COLO668 (cell line): Measurements from ENCODE around the gene ITPR1.

Source experiments
- DNase-seq: peaks from one replicate; lab custom pipeline; 2025; ENCODE audit not compliant: unreplicated experiment; lab: John Stamatoyannopoulos, UW

ITPR1 gene

DNA sequence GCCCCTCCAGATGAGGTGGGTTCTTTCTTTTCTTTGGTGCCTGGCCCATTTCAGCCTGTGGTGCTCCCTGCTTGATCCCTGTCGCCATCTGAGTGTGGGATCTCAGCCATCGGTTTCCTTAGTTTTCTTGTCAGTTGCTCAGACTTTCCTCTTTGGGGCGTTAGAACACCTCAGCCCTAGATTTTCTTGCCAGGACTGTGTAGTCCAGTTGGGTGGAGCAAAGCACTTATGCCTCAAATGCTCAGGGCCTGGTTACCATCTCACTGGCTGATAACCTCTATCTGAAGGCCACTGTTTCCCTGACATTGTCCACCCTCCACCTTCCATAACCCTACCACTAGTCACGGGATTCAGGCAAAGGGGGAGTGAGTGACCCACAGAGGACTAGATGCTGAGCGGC is 277.4 kb downstream of the ITPR1 start:
- no peak for DNase-seq

DNA sequence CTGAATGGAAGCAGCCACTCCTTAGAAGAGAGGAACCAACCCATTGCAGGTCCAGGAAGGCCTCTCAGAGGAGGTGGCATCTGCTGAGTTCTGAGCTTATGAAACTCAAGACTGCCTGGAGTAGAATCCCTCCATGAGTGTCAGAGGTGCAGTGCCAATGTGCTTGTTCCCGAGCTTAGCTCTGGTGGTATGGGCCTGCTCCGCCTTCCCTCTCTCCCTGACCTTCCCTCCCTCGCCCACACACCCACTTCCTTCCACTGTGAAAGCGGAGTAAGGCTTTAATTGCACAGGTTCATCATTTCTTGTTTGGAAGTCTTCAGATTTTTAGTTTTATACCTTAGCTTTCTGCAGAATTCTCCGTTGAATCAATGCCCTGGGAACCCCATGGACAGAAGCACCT is 278.1 kb downstream of the ITPR1 start:
- no peak for DNase-seq

DNA sequence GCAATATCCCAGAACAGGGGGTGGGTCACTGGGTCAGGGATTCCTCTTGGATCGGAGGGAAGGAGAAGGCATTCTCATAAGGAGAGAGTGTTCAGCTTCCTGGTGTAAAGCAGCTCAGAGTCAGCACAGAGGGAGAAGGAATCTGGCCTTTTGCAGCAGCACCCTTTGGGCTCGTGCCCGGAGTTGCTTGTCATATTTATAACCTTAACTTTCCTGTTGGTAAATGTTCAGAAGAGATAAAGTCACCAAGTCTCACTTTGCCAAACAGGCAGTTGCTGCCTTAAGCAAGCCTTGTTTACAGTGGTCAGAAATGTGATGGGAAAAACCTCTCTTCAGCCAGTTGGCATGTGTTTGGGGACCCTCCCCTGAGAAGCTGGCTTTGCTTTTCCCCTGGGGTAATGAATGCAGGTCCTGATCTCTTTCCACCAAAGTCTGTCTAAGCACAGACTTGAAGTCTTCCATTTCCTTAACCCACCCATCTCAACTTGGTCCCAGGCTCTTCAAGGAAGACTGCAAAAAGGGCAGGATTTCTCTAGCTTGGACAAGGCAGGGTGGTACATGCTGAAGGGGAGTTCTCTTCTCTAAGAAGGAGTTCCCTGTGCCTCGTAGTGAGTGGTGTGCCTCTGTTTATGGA is 279.1 kb downstream of the ITPR1 start:
- no peak for DNase-seq

DNA sequence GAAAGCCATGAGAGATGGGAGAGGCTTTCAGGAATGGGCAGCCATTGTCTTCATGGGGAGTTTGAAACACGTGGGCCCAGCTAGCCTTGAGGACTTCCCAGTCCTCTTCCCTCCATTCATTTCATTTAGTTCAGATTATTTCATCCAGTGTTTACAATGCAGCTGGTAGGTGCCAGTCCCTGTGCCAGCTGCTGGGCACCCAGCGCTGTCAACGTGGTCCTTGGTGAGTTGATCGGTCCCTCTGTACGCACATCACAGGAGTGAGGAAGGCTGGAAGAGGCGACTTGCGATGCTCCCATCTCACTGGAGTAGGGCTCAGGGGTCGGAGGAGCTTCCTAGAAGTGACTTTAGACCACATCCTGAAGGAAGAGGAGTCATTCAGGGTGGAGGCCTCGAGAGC is 279.7 kb downstream of the ITPR1 start:
- no peak for DNase-seq

DNA sequence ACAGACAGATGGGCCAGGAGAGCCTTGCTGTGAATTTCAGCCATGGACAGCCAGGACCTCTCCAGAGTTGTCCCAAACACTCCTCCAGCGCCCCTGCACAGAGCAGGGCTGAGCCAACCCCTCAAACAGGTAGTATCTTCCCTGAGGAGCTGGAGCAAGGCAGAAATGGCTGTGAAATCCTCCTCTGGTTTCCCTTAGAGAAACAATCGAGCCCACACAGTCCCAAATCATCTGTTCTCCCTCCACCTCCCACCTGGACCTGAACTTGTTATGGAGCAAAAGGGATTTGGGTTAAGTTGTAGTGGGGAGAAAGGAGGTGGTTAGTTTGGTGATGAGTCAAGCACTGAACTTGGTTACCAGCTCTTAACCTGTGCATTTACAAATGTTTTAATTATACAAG is 280.4 kb downstream of the ITPR1 start:
- no peak for DNase-seq

DNA sequence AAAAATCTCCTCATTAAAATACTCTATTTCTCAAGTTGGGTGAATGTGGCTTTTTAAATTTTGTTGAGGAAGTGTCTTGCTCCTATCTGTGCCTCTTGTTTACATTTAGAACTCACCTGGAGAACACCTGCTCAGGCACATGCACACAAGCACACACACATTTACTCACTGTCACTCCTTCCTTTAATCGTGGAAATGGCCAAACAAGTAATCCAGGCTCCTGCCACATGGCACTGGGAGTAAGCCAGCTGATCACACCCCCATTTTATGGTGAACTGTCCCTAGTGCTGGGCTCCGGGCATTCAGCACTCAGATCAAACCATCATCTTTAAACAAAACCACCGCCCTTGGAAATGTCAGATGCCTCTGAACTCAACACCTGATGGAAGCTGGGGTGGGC is 281.4 kb downstream of the ITPR1 start:
- peak; percentile 34 for DNase-seq

DNA sequence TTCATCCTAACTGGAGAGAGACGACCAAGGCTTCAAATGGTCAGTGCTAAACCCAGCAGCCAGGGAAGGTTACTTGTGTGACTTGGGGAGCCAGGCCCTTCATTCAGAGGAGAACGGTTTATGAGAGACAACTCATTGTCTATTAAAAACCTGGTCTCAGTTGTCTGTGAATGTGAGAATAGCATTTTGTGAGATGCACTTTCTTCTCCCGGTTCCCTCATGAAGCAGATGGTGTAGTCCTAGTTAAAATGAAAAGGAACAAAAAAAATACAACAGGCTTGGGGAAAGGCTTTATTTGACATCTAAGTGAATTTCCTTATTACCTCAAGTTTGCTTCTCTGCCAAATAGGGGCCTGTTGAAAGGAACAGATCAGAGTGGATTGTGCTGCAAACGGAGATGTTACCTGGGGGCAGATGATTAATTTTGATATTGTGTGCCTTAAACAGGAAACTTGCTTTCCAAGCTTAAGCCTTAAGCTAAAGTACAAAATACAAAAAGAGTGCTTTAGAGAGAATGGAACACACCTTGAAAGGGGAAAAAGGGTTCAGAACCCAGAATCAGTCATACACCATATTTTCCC is 283.3 kb downstream of the ITPR1 start:
- no peak for DNase-seq

DNA sequence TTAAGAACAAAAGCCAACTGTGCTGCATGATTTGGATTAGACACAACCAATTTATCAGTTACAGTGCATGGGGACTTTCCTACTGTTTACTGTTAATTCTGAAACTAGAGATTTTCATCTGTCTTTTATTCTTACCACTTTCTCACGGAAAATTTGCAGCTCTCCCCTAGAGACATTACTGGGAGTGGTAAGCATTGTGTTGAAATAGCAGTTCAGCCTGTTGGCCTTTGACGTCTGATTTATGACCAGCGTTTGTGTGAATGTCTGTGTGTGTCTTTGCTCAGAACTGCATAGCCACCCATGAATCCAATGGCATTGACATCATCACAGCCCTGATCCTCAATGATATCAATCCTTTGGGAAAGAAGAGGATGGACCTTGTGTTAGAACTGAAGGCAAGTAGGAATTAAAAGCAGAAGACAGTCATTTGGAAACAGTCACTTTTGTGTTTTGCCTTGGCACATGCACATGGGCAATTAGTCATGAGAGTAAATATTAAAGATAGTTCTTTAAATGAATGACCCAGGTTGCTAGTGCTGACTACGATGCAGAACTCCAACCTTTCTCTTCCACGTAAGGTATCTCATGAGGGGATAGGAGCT is 283.9 kb downstream of the ITPR1 start:
- DNase-seq: peak; percentile 7

DNA sequence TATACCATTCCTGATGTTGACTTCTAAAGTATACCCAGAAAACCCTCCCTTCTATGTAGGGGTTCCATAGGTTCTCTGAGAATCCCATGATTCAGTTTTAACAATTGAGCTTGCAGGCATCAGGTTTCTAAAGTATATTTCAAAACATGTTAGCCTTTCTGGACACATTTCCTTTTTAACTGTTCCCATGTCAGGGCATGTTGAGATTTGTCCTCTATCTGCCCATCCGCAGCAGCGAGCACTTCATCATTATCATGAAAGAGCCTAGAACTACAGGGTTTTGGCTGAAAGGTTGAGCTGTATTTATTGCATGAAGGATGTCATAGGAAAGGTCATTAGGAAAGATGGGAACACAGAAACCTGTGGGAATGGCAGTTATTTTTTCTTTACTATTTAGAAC is 285.0 kb downstream of the ITPR1 start:
- DNase-seq: no peak

DNA sequence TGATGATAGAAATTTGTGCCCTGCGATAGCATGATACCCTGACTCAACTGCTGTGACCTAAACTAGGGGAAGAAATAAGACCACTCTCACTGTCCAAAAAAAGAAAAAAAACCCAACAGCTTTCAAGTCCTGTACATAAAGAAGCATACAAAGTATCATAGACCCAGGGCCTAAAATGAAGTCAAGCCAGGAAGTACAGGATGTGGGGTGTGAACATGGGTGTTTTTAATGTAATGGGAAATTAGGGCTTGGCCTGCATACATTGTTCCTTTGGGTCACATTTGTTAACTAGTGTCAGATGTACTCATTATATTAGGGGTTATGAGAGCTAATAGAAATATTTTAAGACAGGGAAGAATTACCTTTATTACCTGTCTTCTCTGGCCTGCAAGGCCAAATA is 285.6 kb downstream of the ITPR1 start:
- no peak for DNase-seq

DNA sequence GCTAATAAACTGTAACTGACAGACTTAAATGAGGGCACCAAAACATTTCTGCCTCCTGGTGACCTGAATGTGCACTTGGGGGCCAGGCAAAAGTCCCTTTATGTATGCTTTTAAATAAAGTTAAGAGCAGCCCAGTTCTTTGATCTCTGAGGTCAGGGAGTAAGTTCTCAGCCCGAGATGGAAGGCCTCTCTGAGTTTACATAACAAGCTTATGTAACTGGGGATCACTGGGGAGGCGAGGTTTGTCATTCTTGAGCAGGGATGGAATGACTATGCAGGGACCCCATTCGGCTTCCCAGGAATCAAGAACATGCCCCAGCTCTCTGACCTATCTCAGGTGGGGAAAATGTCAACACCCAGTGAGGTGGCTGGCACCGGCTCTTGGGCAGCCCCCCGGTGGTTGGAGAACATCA is 287.4 kb downstream of the ITPR1 start:
- DNase-seq: no peak

DNA sequence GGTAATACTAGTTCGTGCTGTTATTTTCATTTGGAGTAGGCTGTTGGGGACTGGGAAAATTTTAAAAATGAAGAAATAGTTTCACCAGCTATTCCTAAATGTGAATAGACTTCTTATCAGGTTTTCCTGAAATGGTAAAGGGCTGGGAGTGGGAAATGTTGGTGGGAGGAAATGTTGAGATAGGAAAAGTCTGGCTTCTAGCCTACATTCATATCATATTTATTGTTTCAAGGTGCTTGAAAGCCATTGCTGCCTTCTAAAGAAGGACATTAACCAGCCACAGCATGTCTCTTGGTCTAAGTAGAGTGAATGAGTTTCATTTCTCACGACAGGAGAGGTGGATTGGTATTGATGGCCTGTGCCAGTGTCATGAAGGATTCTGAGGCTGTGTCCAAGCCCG is 288.9 kb downstream of the ITPR1 start:
- no peak for DNase-seq

DNA sequence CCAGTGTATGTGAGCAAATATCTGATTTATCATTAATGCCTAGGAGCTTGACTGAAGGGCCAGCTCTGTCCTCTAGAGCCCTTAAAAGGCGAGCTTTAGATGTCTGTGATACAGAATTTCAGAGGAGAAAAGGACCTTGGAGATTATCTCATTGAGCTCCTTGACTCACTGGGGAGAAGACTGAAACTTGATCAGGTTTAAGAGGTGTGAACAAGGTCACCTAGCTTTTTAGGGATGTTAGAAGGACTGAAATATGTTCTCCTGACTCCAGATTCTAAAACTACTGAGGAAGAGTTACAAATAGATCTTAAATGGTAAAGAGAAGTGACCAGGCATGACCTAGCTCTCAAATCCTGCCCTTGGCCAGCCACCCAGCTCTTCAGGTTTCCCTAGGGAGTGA is 292.4 kb downstream of the ITPR1 start:
- no peak for DNase-seq

DNA sequence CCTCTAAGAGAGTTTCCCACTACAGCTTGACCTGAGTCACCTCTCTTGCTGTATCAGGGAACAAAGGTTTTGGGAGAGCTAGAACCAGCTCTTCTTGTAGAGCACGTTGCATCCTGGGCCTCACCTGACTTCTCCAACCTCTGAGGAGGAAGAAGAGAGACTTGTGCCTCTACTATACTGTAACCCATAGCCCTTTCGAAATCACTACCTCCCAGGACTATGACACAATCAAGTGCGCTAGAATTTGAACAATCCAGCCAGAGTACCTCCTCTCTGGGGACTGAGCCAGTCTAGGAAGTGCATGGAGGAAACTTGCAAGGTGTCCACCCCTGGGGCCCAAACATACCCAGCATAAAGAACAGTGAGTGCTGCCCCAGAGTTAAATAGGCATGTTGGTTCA is 293.3 kb downstream of the ITPR1 start:
- no peak for DNase-seq

DNA sequence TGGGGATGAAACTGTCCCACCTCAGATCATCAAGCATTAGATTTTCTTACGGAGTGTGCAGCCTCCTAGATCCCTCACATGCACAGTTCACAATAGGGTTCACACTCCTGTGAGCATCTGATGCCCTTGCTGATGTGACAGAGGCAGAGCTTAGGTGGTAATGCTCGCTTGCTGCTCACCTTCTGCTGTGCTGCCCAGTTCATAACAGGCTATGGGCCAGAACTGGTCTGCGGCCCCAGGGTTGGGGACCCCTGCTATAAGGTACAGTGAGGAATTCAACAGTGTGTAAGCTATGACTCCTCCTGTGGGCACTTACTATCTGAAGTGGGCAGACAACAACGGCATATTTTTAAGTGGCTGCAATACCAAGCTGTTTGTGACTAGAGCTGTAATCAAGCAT is 298.2 kb downstream of the ITPR1 start:
- DNase-seq: no peak

DNA sequence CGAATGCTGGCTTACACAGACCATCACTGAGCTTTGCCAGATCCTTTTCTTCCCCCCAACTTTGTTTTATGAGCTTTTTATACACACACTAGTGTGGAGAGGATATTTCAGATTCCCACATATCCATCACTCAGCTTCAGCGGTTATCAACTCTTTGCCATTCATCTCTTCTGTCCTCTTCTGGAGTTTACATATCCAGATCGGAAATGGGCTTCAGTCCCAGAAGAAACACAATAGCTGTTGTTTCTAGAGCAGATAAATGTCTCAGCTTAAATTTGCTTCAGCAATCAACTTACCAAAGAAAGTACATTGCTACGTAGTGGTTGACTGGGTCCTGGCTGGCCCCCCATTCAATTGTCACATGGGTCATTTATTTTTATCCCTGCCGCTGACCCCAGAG is 300.2 kb downstream of the ITPR1 start:
- DNase-seq: no peak

DNA sequence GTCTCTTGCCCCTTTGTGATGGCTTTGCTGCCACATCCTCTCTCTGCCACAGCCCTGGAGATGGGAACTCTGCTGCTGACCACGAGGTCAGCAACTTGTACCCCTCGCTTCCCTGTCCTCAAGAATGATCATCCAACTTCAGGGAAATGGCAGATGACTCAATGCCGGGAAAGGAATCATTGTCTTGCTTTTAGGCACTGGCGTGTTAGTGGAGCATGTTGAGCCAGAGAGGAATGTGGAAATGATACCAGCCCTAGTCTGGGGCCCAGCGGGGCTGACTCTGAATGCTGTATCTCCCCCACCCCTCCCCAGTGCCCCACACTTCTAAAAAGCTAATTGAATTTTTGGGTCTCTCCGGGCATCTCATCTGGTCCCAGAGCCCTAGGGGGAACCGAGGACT is 301.2 kb downstream of the ITPR1 start:
- no peak for DNase-seq

DNA sequence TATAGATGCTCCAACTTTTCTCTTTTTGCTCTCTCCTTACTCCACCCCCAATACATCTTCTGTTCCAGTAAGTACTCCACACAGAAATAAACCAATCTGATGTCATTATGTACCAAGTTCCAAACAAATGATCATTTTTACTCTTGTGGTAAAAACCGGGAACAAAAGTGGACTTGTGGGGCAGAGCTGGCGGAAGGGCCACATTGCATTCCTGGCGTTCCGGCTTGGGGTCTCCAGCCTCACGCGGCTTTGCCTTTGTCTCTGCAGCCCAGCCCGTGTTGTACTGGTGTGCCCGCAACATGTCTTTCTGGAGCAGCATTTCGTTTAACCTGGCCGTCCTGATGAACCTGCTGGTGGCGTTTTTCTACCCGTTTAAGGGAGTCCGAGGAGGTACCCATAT is 301.6 kb downstream of the ITPR1 start:
- no peak for DNase-seq

DNA sequence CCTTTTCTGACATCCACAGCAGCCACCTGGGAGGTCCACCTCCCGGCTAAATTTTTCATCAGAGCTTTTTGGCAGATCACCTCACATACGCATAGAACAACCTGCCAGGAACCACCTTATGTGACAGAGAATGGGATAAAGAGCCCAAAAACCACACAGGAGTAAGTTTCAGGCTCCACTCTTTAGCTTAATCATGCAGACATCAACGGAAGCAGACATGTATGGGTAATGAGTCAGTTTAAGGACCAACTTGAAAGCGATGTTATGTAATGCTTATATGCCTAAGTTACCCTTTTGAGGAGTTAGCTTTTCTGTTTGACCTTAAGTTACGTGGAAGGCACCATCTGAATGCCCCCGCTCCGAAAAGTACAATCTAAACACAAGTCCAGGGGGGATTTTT is 302.8 kb downstream of the ITPR1 start:
- no peak for DNase-seq

DNA sequence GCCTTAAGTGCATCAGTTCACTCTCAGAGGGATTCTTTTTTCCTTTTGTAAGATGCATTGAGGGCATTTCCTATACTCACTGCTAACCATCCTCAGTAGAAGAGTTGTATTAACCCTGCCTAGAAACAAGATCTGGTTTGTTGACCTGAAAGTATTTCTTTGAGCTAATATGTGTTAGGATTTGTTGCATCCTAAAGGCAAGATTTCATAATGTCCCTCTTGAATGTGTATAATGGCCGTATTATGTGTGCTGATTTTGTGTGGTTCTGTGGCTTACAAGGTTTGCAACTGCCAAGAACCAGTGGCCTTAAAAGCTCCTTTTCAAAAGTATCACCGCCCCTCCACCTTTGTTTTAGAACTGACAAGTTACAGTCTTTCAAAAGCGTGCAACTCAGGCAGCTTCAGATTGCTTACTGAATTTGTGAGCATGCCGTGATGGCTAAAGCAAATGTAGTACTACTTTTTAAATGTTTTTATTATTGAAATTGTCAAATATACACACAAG is 304.1 kb downstream of the ITPR1 start:
- no peak for DNase-seq

DNA sequence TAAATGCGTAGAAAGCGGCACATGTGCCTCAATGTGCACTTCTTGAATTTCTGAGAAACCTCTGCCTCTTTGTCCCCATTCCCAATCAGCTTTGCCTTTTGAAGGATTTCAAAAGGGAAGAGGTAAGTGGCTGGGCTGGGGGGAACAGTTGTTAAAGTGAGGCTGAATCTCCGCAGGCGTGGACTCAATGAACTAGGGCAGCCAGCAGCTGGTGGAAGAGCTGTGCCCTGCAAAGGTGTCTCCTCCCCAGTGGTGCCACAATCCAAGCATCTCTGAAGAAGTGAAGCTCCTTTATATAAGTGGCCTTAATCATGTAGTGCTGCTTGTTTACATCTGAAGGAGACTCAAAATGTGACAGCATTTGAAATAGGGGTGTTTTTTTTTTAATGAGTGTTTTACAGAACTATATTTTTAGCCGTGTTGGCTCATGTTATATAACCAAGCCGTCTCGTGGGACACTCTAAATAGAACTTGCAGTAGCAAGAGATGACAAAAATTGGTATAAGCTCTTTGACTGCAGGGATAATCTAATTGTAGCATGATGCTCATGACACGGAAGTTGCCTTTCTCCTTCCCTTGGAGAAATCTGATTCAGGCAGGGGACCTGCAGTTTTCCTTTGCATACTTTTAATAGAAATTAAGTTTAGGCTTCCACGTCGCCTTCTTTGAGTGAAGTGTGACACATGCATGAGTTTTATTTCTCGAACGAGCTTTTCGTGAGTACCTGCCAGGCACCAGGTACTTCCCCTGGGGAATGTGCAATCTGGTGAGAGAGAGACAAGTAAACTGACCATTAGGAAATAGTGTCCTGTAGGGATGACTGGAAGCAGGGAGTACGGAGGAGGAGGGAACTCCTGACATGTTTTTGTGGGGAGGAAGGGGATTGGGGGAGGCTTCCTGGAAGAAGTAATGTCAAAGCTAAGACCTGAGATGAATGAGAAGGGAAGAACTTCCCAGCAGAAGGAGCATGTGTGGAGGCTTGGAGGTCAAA is 306.4 kb downstream of the ITPR1 start:
- no peak for DNase-seq

DNA sequence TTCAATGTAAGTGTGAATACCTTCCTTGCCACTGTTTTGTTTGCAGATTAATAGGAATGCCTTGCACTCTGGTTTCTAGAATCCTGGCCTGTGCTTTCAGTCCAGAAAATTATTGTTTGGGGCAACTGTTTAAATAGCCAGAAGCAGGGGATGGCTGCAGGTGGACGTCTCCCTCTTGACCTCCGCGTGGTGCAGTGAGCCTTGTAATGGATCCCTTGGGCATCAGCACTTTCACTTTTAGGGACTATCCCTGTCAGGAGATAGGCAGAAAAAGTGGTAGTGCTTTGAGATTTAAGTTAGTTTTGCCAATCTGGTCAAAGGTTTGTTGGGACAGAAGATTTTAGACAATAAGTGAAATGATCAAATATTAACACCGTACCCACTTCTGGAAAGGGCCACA is 307.4 kb downstream of the ITPR1 start:
- no peak for DNase-seq
